ENCODE data around the gene PAF1. TPM values are rescaled to one million over a fixed set of nuclear protein-coding genes. Genes with fewer than 3 reads are reported as not detected.
"Not testable (repeated sequence)": the region's sequence is repeated elsewhere in the genome, so short reads cannot be mapped to it uniquely, and the experiment has no call there.

PAF1 gene
- total RNA-seq, 1 donor from 2014 or later: 47.1 TPM

DNA sequence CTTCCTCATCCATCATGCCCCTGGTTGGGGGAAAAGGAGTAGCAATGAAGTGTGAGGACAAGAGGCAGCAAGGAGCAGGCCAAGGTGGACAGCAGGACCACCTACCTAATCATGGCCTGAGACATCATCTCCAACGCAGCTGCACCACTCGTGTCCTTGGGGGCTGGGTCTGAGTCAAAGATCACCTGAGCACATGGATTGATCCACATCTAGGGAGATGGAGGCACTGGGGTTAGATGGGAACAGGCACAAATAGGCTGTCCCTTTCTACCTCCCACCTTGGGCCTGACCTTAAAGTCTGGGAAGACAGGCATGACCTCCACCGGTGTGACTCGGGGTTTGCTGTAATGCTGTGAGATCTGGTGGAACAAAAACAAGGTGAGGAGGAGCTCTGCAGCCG is 2.2 kb downstream of the PAF1 start:
- no peak for DNase-seq
- H3K36me3 Mint-ChIP-seq (ENCODE audit: low read depth): peaks cover 44% of the 10 kb centered on the region
- no peaks in the 10 kb centered on the region for H3K9me3 Mint-ChIP-seq
- H3K27me3 Mint-ChIP-seq: no peaks in the 10 kb centered on the region
- peak overlapping the region; percentile 53 for H3K4me3 Mint-ChIP-seq
- H3K4me1 Mint-ChIP-seq: peaks cover 25% of the 10 kb centered on the region
- H3K27ac Mint-ChIP-seq: peak overlapping the region; percentile 36
- intact Hi-C loops (cut with micrococcal nuclease): no loop called here

DNA sequence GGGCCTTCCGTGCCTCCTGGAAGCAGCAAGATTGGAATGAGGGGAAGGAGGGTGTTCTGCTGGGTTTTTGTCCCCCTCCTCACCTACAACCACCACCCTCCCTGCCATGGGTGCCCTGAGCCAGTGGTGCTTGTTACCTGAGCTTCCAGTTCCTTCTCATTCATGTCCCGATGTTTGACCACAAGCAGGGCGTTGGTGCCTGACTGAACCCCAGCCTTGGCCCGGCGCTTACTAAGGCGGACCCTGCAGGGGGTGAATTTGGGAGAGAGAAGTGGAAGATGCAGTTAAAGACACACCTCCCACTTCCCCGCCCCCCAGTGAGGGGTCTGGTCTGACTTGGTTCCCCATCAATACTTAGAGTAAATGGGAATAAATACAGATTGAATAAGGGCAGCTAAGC is 4.3 kb downstream of the PAF1 start:
- Mint-ChIP-seq H3K4me3 (no peak overlapping the region), H3K4me1 (peaks cover 23% of the 10 kb centered on the region), H3K27ac (no peak overlapping the region), H3K9me3 (no peaks in the 10 kb centered on the region), H3K27me3 (no peaks in the 10 kb centered on the region), H3K36me3 (ENCODE audit: low read depth) (peaks cover 49% of the 10 kb centered on the region)
- intact Hi-C loops (cut with micrococcal nuclease): no loop called here
- DNase-seq: no peak

DNA sequence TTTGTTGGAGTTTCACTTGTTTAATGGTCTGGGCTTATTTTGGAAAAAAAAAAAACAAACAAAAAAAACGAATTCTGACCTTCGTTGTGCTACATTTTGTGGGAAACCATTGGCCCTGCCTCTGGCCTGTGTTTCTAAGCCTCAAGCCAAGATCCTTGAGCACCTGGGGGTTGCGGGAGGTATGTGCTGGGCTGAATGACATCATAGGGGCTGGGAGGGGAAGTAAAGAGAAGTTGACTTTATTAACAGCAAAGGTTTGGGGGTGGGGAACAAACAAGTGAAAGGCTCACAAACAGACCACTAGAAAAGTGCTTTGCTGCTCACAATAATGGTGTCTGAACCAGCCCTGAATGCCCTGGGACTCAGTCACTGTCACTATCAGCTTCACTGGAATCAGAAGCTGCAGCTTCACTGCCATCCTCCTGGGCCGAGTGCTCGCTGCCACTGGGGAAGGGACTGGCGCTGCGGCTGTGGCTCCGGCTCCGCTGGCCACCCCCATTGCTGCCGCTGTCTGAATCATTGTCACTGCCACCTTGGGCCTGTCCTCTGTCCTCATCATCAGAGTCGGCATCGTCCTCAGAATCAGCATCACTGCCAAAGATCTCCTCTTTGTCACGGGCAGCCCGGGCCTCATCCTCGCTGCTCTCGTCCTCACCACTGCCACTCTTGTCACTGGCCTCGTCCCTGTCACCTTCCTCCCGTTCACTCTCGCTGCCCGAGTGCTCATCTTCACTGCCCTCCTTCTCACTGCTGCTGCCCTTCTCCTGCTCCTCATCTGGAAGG is 5.1 kb downstream of the PAF1 start:
- DNase-seq: no peak
- Mint-ChIP-seq H3K4me1 (peaks cover 18% of the 10 kb centered on the region), H3K27ac (no peak overlapping the region), H3K27me3 (no peaks in the 10 kb centered on the region), H3K36me3 (ENCODE audit: low read depth) (peaks cover 50% of the 10 kb centered on the region), H3K4me3 (no peak overlapping the region), H3K9me3 (no peaks in the 10 kb centered on the region)
- intact Hi-C loops (cut with micrococcal nuclease): no loop called here

DNA sequence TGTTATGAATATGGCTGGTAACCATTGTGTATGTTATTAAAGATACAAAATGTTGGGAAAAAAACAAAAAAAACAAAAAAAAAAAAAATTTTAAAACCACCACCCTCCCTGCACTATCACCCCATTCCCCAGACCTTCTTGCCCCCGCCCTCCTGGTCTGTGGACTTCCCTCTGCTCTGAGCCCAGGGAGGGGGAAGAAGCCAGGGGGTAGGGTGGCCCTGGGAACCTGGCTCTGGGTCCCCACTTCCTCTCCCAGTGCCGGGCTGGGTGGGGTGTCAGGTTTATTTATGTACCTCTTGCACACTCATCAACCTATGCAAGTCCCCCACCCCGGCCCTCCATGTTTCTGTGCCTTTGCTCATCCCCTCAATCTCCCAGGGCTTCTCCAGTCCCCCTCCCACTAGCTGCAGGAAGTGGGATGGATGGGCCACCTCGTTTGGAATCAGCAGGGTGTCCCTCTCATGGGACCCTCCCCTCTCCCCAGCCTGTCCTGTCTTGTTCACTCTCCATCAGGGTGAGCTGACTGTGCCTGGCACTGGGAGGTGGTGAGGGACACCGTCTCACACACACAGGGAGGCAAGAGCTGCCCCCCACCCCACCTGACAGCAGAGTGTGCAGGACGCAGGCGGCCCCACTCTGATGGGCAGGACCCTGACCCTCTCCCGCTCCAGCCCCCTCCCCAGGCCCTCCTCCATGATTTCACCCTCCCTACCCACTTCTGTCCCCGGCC is 5.9 kb downstream of the PAF1 start:
- Mint-ChIP-seq H3K27ac (no peak overlapping the region), H3K9me3 (no peaks in the 10 kb centered on the region), H3K4me3 (no peak overlapping the region), H3K27me3 (no peaks in the 10 kb centered on the region), H3K36me3 (ENCODE audit: low read depth) (peaks cover 52% of the 10 kb centered on the region), H3K4me1 (peaks cover 13% of the 10 kb centered on the region)
- no peak for DNase-seq
- intact Hi-C loops (cut with micrococcal nuclease): no loop called here

DNA sequence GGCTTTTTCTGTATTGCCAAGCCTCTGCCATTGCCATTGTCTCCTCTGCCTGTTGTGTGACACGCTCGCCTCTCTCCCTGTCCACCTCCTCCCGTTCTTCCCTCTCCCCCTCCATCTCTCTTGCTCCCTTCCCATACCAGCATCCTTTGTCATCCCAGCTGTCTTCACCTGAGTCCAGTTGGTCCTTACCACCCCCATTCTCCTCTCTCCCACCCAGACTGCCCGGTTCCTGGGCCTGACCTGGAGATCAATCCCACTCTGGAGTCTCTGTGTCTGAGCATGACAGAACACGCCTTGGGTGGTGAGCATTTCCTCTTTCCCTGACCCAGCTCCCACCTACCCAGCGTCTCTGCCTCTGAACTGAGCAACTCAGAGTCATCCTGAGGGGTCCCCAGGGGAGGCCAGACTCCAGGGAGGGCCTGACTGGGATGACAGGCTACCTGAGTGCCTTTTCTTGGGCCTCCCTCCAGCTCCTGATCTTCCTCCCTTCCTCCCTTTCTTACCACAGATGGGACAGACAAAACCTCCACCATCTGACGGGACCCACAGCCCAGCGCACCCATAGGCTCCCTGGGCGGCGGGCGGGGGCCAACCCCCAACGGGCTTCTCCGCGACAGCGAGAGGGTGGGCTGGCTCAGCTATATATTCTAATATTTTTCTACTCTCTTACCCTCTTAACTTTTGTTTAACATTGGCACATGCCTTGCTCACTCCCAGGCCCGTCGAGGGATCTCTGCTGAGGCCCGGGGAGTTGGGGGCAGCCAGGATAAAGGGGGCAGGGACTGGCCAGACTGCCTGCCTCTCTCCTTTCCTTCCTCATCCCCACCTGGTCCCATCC is 7.7 kb downstream of the PAF1 start:
- Mint-ChIP-seq H3K36me3 (ENCODE audit: low read depth) (peaks cover 48% of the 10 kb centered on the region), H3K9me3 (no peaks in the 10 kb centered on the region), H3K27me3 (no peaks in the 10 kb centered on the region), H3K27ac (peak overlapping the region; percentile 64), H3K4me3 (no peak overlapping the region), H3K4me1 (peaks cover 5% of the 10 kb centered on the region)
- intact Hi-C loops (cut with micrococcal nuclease): no loop called here
- DNase-seq: no peak

DNA sequence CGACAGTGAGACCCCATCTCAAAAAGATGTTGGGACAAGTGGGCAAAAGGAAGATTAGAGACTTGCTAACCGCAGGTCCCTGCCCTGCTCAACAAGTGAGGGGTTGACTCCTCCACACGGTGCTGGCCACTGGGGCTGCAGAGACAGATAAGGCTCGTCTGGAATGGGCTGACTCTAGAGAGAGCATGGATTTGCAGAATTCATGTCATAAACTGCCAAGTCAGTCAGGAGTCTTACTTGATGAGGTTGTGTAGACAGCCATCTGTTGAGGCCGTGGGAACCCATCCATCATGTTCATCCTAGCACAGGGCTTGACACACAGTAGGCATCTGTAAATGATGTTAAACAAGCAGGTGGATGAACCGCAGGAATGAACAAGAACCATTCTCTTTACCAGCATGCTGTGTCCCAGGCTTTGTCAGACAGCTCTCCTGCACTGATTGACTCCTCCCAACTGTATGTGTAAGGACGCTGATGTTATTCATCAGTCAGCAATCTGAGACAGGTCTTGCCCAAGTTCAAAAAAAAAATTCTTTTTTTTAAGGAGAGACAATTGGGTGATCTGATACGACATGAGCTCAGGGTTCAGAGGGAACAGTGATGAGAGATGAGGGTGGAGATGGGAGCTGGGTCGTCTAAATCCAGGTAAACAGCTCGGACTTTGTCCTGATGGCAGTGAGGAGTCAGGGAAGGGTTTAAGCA is 8.8 kb downstream of the PAF1 start:
- Mint-ChIP-seq H3K36me3 (ENCODE audit: low read depth) (peaks cover 54% of the 10 kb centered on the region), H3K27ac (no peak overlapping the region), H3K4me3 (no peak overlapping the region), H3K27me3 (no peaks in the 10 kb centered on the region), H3K4me1 (peaks cover 5% of the 10 kb centered on the region), H3K9me3 (no peaks in the 10 kb centered on the region)
- DNase-seq: no peak
- intact Hi-C loops (cut with micrococcal nuclease): no loop called here

DNA sequence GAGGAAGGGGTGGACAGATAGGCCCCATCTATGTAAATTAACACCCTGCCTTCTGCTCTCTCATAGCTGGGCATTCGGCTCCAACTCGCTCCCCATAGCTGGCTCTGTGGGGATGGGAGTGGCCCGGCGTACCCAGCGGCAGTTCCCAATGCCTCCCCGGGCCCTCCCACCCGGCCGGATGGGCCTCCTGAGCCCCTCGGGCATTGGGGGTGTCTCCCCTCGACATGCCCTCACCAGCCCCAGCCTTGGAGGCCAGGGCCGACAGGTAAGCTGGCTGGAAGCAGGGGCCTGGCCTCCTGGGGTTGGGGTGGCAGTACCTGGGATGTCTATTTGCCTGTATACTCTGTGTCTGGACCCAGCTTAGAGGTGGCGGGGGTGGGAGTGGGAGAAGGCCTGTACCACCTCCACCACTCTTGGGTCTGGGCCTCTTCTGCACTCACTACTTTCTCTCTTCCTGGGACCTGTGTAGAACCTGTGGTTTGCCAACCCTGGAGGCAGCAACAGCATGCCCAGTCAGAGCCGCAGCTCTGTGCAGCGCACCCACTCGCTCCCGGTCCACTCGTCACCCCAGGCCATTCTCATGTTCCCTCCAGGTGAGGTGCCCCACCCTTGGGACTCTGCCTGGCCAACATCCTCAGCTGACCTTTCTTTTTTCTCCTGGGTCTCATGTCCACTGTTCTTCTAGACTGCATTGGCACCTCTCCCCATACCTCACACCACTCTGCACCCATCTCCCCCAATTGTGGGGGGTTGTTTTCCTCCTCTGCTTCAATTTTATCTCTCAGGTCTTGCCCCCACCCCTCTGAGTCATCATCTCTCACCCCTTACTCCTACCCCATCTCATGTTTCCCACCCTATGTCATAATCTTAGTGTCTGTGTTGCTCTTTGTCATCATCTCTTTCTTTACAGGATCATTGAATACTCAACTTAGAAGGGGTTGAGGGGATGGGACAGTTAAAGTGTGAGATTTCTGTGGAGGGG is 10.1 kb downstream of the PAF1 start:
- no peaks in the 10 kb centered on the region for H3K9me3 Mint-ChIP-seq
- intact Hi-C loops (cut with micrococcal nuclease): no loop called here
- H3K36me3 Mint-ChIP-seq (ENCODE audit: low read depth): peaks cover 53% of the 10 kb centered on the region
- no peak for DNase-seq
- H3K4me1 Mint-ChIP-seq: peaks cover 5% of the 10 kb centered on the region
- H3K4me3 Mint-ChIP-seq: no peak overlapping the region
- no peak overlapping the region for H3K27ac Mint-ChIP-seq
- H3K27me3 Mint-ChIP-seq: no peaks in the 10 kb centered on the region

DNA sequence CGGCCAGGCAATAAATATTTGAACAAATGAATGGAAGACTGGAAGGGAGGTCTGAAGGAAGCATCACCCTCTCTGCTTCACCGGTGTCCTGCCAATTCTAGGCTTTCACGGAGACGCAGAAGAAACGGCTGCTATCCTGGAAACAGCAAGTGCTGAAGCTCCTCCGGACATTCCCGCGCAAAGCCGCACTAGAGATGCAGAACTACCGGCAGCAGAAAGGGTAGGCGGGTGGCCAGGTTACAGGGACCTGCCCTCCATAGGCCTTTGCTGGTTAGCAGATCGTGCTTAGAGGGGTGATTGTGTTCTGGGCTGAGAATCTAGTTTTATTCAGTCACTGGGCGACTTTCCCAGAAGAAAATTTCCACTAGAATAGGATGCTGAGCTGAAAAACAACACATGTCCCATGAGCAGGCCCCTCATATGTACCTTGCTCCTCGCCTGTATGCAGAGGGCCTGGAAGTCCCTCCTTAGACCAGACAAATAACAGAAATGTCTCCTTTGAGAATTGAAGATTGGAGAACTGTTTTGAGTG is 11.0 kb downstream of the PAF1 start:
- Mint-ChIP-seq H3K4me1 (peaks cover 3% of the 10 kb centered on the region), H3K9me3 (no peaks in the 10 kb centered on the region), H3K27ac (no peak overlapping the region), H3K4me3 (no peak overlapping the region), H3K36me3 (ENCODE audit: low read depth) (peaks cover 48% of the 10 kb centered on the region), H3K27me3 (no peaks in the 10 kb centered on the region)
- DNase-seq: no peak
- intact Hi-C loops (cut with micrococcal nuclease): no loop called here

DNA sequence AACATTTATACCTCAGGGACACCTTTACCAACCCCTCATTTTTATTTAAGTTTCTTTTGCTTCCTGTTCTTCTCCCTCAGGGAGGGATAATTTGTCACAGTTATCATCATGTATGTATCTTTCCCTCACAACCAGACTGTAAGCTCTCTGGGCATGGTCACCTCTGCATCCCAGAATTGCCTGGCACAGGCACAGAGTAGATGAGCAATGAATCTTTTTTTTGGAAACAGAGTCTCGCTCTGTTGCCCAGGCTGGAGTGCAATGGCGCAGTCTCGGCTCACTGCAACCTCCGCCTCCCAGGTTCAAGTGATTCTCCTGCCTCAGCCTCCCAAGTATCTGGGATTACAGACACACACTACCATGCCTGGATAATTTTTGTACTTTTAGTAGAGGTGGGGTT is 11.5 kb downstream of the PAF1 start:
- H3K27me3 Mint-ChIP-seq; H3K27ac Mint-ChIP-seq; H3K4me1 Mint-ChIP-seq; H3K9me3 Mint-ChIP-seq; DNase-seq; intact Hi-C loops (cut with micrococcal nuclease); H3K4me3 Mint-ChIP-seq: not testable (repeated sequence)
- peaks cover 50% of the 10 kb centered on the region for H3K36me3 Mint-ChIP-seq (ENCODE audit: low read depth)

DNA sequence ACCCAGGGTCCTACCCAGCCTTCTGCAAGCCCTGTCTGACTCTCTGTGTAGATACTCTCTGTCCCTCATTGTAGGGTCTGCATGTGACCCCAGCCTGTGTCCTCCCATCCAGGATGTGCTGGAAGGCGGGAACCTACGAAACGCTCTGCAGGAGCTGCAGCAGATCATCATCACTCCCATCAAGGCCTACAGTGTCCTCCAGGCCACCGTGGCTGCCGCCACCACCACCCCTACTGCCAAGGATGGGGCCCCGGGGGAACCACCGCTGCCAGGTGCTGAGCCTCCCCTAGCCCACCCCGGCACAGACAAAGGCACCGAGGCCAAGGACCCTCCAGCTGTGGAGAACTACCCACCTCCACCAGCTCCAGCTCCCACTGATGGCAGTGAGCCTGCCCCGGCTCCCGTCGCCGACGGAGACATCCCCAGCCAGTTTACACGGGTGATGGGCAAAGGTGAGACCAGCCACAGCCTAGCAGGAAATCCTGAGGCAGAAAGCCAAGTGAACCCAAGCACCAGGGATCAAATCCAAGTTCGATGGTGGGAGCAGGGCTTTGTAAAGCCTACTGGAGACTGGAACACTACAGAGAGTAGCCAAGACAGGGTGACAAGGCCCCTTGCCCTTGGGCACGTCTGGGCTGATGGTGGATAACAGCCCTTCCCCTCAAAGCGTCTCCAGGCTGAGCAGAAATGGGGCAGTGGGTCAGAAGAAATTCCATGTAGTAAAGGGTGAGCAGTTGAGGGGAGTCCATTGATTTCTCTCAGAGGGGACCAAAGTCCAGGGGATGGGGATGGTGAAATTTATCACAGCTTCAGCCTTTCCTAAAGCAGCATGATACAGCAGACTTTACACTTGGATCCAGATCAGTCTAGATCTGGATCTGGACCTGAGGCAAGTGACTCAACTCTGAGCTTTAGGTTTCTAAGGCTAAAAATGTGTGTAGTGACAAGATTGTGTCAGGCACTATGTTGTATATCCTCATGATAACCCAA is 13.2 kb downstream of the PAF1 start:
- Mint-ChIP-seq H3K27me3 (no peaks in the 10 kb centered on the region), H3K9me3 (no peaks in the 10 kb centered on the region), H3K4me3 (no peak overlapping the region), H3K27ac (no peak overlapping the region), H3K4me1 (no peaks in the 10 kb centered on the region), H3K36me3 (ENCODE audit: low read depth) (peaks cover 48% of the 10 kb centered on the region)
- no peak for DNase-seq
- intact Hi-C loops (cut with micrococcal nuclease): no loop called here

DNA sequence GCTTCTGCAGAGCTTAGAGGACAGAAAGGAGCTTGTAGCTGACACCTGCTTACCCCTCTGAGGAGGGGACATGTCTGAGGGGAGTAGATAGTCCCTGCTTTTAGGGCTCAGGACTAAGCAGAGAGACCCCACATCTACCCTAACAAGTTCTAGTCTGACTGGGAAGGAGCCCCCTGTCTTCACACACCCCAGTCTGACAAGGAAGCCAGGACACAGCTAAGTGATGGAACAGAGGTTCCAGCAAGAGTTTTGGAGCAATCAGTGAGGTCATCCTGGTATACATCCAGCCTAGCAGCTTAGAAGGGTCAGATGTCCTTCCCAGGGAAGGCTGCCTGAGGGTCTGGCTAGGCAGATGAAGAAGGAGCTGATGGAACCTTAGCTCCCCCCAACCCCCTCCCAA is 15.0 kb downstream of the PAF1 start:
- Mint-ChIP-seq H3K27me3 (no peaks in the 10 kb centered on the region), H3K9me3 (no peaks in the 10 kb centered on the region), H3K4me1 (peaks cover 2% of the 10 kb centered on the region), H3K4me3 (no peak overlapping the region), H3K36me3 (ENCODE audit: low read depth) (peaks cover 46% of the 10 kb centered on the region), H3K27ac (no peak overlapping the region)
- no peak for DNase-seq
- intact Hi-C loops (cut with micrococcal nuclease): no loop called here

DNA sequence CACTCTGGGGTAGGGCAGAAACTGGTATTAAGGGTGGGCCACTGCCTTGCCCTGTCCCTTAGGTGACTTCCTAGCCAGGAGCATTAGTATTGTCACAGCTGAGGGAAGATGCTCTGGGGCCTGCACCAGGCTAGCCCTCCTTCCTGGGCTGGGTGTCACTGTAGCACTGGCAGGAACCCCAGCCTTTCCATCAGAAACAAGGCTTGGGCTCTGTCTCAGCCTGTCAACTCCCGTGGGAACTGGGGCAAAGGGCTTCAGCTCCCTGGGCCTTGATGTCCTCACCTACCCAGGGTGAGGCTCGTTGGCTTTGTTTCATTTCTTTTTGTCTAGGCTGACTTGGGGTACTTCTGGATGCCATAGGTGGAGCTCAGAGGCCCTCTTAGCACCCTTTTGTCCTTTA is 18.0 kb downstream of the PAF1 start:
- Mint-ChIP-seq H3K27ac (no peak overlapping the region), H3K4me1 (peaks cover 2% of the 10 kb centered on the region), H3K4me3 (no peak overlapping the region), H3K36me3 (ENCODE audit: low read depth) (peaks cover 49% of the 10 kb centered on the region), H3K9me3 (no peaks in the 10 kb centered on the region), H3K27me3 (no peaks in the 10 kb centered on the region)
- DNase-seq: no peak
- intact Hi-C loops (cut with micrococcal nuclease): no loop called here

Data from activated CD4-positive, alpha-beta T cell treated with anti-CD3 and anti-CD28 coated beads, Interleukin-2, amount 10 ng/mL, durations not matched to agents 24 days and 14 days (primary cell).